H1 (cell line): Measurements from ENCODE around the gene POLR2C.
"Not testable (repeated sequence)": the region's sequence is repeated elsewhere in the genome, so short reads cannot be mapped to it uniquely, and the experiment has no call there.

Experiments
- ASH2L ChIP-seq: fragments of 200-600, 300-600 bp; sonication (generic); IDR thresholded peaks from one replicate; pipeline ENCODE4 v1.7.1; 2017; ENCODE audit warnings: low read length
- CHD2 ChIP-seq: IDR thresholded peaks from 2 replicates; pipeline ENCODE4 v1.6.1; 2012; ENCODE audit warnings: low read length, improper control_type of control experiment
- E2F6 ChIP-seq: IDR thresholded peaks from 2 replicates; pipeline ENCODE4 v1.6.1; 2012; ENCODE audit warnings: inconsistent platforms
- FOSL1 ChIP-seq: IDR thresholded peaks from 2 replicates; pipeline ENCODE4 v1.6.1; 2011; ENCODE audit warnings: mild to moderate bottlenecking, low read depth, low read length, moderate library complexity; ENCODE audit not compliant: insufficient read depth
- GABPA ChIP-seq: IDR thresholded peaks from 2 replicates; pipeline ENCODE4 v1.6.1; 2011; ENCODE audit warnings: mild to moderate bottlenecking, low read length, moderate library complexity, borderline replicate concordance; ENCODE audit not compliant: insufficient read depth
- MAFK ChIP-seq: IDR thresholded peaks from 2 replicates; pipeline ENCODE4 v1.6.1; 2012; ENCODE audit warnings: low read depth, mild to moderate bottlenecking, improper control_type of control experiment, low read length
- RAD21 ChIP-seq, 2 experiments: IDR thresholded peaks in 1 of 2; conservative IDR thresholded peaks in 1 of 2; 2 replicates each; pipeline ENCODE4 v1.6.1; 2011; ENCODE audit warnings: low read depth in 2 of 2, low read length in 2 of 2, improper control_type of control experiment in 1 of 2, inconsistent platforms in 1 of 2, mild to moderate bottlenecking in 1 of 2, moderate library complexity in 1 of 2
- RBBP5 ChIP-seq: IDR thresholded peaks from 2 replicates; pipeline ENCODE4 v1.7.1; 2012; ENCODE audit warnings: low read depth, mild to moderate bottlenecking, inconsistent platforms, low read length, moderate library complexity, borderline replicate concordance
- TF ChIP-seq, protein P1 (sequence below), 3 experiments: IDR thresholded peaks; 1 replicate in 2 of 3; 2 replicates in 1 of 3; pipeline versions ENCODE4 v1.5.1 to v1.6.1; 2011; ENCODE audit warnings: low read length in 3 of 3, mild to moderate bottlenecking in 3 of 3, inconsistent platforms in 2 of 3, low read depth in 1 of 3, moderate library complexity in 1 of 3; ENCODE audit not compliant: insufficient read depth in 1 of 3; ENCODE audit errors: control extremely low read depth in 1 of 3
- TF ChIP-seq, protein P2 (sequence below): IDR thresholded peaks from 2 replicates; pipeline ENCODE4 v1.6.1; 2012; ENCODE audit warnings: inconsistent platforms

DNA sequence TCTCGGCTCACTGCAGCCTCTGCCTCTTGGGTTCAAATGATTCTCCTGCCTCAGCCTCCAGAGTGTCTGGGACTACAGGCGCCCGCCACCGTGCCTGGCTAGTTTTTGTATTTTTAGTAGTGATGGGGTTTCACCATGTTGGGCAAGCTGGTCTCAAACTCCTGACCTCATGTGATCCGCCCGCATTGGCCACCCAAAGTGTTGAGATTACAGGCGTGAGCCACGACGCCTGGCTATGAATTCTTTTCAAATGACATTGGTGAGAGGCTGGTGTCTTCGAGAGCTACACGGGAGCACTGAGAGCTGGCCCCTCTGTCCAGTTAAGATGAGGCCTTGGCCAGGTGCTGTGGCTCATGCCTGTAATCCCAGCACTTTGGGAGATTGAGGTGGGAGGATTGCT lies 37.5 kb downstream of the POLR2C start:
- TF ChIP-seq RBBP5; FOSL1; ASH2L; MAFK; CHD2; GABPA; RAD21 (IDR thresholded peaks at IDR 0.05 in 1 of 2, conservative IDR thresholded peaks at IDR 0.05 in 1 of 2; ENCODE audit: low read depth in 2 of 2, low read length in 2 of 2); E2F6: not testable (repeated sequence)
- TF ChIP-seq, protein P1, sequence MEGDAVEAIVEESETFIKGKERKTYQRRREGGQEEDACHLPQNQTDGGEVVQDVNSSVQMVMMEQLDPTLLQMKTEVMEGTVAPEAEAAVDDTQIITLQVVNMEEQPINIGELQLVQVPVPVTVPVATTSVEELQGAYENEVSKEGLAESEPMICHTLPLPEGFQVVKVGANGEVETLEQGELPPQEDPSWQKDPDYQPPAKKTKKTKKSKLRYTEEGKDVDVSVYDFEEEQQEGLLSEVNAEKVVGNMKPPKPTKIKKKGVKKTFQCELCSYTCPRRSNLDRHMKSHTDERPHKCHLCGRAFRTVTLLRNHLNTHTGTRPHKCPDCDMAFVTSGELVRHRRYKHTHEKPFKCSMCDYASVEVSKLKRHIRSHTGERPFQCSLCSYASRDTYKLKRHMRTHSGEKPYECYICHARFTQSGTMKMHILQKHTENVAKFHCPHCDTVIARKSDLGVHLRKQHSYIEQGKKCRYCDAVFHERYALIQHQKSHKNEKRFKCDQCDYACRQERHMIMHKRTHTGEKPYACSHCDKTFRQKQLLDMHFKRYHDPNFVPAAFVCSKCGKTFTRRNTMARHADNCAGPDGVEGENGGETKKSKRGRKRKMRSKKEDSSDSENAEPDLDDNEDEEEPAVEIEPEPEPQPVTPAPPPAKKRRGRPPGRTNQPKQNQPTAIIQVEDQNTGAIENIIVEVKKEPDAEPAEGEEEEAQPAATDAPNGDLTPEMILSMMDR (IDR thresholded peaks at IDR 0.05; ENCODE audit: control extremely low read depth in 1 of 3, insufficient read depth in 1 of 3, low read depth in 1 of 3, low read length in 3 of 3): not testable (repeated sequence)
- TF ChIP-seq, protein P2, sequence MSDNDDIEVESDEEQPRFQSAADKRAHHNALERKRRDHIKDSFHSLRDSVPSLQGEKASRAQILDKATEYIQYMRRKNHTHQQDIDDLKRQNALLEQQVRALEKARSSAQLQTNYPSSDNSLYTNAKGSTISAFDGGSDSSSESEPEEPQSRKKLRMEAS: not testable (repeated sequence)
